Activated T-cell treated with anti-CD3 and anti-CD28 coated beads, Interleukin-2, amount 50 U/mL, for 72 hours (primary cell): ENCODE data around the gene CEACAM20. TPM values are rescaled to one million over a fixed set of nuclear protein-coding genes. Genes with fewer than 3 reads are reported as not detected.

ENCODE experiments used
- ATAC-seq, 2 donors: fragments of 150-1000 bp; cut with Tn5 transposase; replicated peaks in 1 of 2; 2 replicates each; pipeline ENCODE4 v1.10.0; 2021; ENCODE audit warnings: moderate library complexity in 2 of 2, mild to moderate bottlenecking in 1 of 2
- DNase-seq, 2 donors: peaks; one replicate each; pipeline ENCODE4 v3.0.0; 2021 to 2022; ENCODE audit warnings: mixed read lengths in 1 of 2
- H3K27ac Mint-ChIP-seq: one replicate; pipeline ENCODE4 v1.8.0; 2022; ENCODE audit warnings: mild to moderate bottlenecking, moderate library complexity, mixed read lengths
- H3K27me3 Mint-ChIP-seq: one replicate; pipeline ENCODE4 v1.8.0; 2022; ENCODE audit warnings: low read depth, mixed read lengths
- H3K36me3 Mint-ChIP-seq, 2 donors: one replicate each; pipeline ENCODE4 v1.8.0; 2022; ENCODE audit warnings: mixed read lengths in 2 of 2, mild to moderate bottlenecking in 1 of 2; ENCODE audit not compliant: insufficient read depth in 2 of 2
- H3K4me1 Mint-ChIP-seq: one replicate; pipeline ENCODE4 v1.8.0; 2022; ENCODE audit warnings: low read depth, mixed read lengths
- H3K4me3 Mint-ChIP-seq, 2 donors: one replicate each; pipeline ENCODE4 v1.8.0; 2022; ENCODE audit warnings: mild to moderate bottlenecking in 2 of 2, mixed read lengths in 2 of 2, moderate library complexity in 2 of 2
- H3K9me3 Mint-ChIP-seq, 2 donors: one replicate each; pipeline ENCODE4 v1.8.0; 2022; ENCODE audit warnings: mixed read lengths in 2 of 2
- total RNA-seq, 2 donors: library from RNA; stranded (reverse); gene quantifications; one replicate each; pipeline ENCODE4 v1.2.3, GENCODE V29; 2022

The CEACAM20 gene
- not detected for total RNA-seq

- Mint-ChIP-seq H3K9me3 (peaks cover 3 to 9% of the 10 kb centered on the region in 2 donors), H3K4me1 (no peaks in the 10 kb centered on the region), H3K36me3 (peaks cover 4% of the 10 kb centered on the region in 2 donors), H3K4me3 (no peak within 1 kb of the TSS), H3K27ac (no peak within 1 kb of the TSS), H3K27me3 (peaks cover 6% of the 10 kb centered on the region)
- no peak for DNase-seq
- ATAC-seq, result no peak
These were observed at the start of gene CEACAM20 for GRCh38 chr19:44529536-44529935. CEACAM20 (minus strand) TSS chr19:44529675; CDS start chr19:44529509, 166 bp downstream.

GRCh38 chr19:44577566-44577874, 48.0 kb upstream of the CEACAM20 start:
- H3K4me3 Mint-ChIP-seq, result no peak overlapping the region
- DNase-seq, result no peak
- no peak for ATAC-seq
- no peaks in the 10 kb centered on the region for H3K9me3 Mint-ChIP-seq
- H3K4me1 Mint-ChIP-seq, result no peaks in the 10 kb centered on the region
- peaks cover 5% of the 10 kb centered on the region for H3K27me3 Mint-ChIP-seq
- H3K36me3 Mint-ChIP-seq, result no peaks in the 10 kb centered on the region
- H3K27ac Mint-ChIP-seq, result no peak overlapping the region

- no peak overlapping the region for H3K27ac Mint-ChIP-seq
These were observed 47.5 kb upstream of the CEACAM20 start for GRCh38 chr19:44576843-44577565.

GRCh38 chr19:44575116-44575700, 45.7 kb upstream of the CEACAM20 start:
- no peaks in the 10 kb centered on the region for H3K36me3 Mint-ChIP-seq
- H3K4me3 Mint-ChIP-seq, result no peak overlapping the region
- no peaks in the 10 kb centered on the region for H3K27me3 Mint-ChIP-seq
- H3K4me1 Mint-ChIP-seq, result peaks cover 6% of the 10 kb centered on the region
- ATAC-seq, result no peak
- no peak for DNase-seq
- H3K9me3 Mint-ChIP-seq, result no peaks in the 10 kb centered on the region
- no peak overlapping the region for H3K27ac Mint-ChIP-seq

More at GRCh38 chr19:44576843-44577565, 47.5 kb upstream of the CEACAM20 start:
- H3K27me3 Mint-ChIP-seq, result no peaks in the 10 kb centered on the region
- H3K4me3 Mint-ChIP-seq, result no peak overlapping the region
- H3K4me1 Mint-ChIP-seq, result no peaks in the 10 kb centered on the region
- H3K9me3 Mint-ChIP-seq, result no peaks in the 10 kb centered on the region
- DNase-seq (peak; percentile 38 to 52), ATAC-seq (peak; percentile 73 to 74)
- no peaks in the 10 kb centered on the region for H3K36me3 Mint-ChIP-seq

GRCh38 chr19:44574186-44574950, 44.9 kb upstream of the CEACAM20 start:
- H3K4me3 Mint-ChIP-seq, result no peak overlapping the region
- DNase-seq, result no peak
- H3K36me3 Mint-ChIP-seq, result no peaks in the 10 kb centered on the region
- H3K4me1 Mint-ChIP-seq, result peaks cover 6% of the 10 kb centered on the region
- H3K9me3 Mint-ChIP-seq, result no peaks in the 10 kb centered on the region
- H3K27me3 Mint-ChIP-seq, result no peaks in the 10 kb centered on the region
- no peak overlapping the region for H3K27ac Mint-ChIP-seq
- ATAC-seq, result no peak

GRCh38 chr19:44573627-44574026, 44.2 kb upstream of the CEACAM20 start:
- Mint-ChIP-seq H3K27me3 (no peaks in the 10 kb centered on the region), H3K36me3 (no peaks in the 10 kb centered on the region), H3K27ac (no peak overlapping the region), H3K4me3 (no peak overlapping the region), H3K4me1 (peaks cover 6% of the 10 kb centered on the region), H3K9me3 (no peaks in the 10 kb centered on the region)
- ATAC-seq (no peak), DNase-seq (no peak)

- Mint-ChIP-seq H3K4me1 (peaks cover 6% of the 10 kb centered on the region), H3K36me3 (no peaks in the 10 kb centered on the region), H3K27me3 (no peaks in the 10 kb centered on the region), H3K4me3 (no peak overlapping the region), H3K27ac (no peak overlapping the region), H3K9me3 (no peaks in the 10 kb centered on the region)
- ATAC-seq (no peak), DNase-seq (no peak)
These were observed 43.7 kb upstream of the CEACAM20 start for GRCh38 chr19:44573183-44573582.

GRCh38 chr19:44572581-44572900, 43.1 kb upstream of the CEACAM20 start:
- no peak for DNase-seq
- Mint-ChIP-seq H3K9me3 (no peaks in the 10 kb centered on the region), H3K36me3 (no peaks in the 10 kb centered on the region), H3K27me3 (no peaks in the 10 kb centered on the region), H3K27ac (no peak overlapping the region), H3K4me3 (no peak overlapping the region), H3K4me1 (peaks cover 6% of the 10 kb centered on the region)
- ATAC-seq, result no peak

GRCh38 chr19:44571830-44572580, 42.5 kb upstream of the CEACAM20 start:
- ATAC-seq (no peak), DNase-seq (no peak)
- Mint-ChIP-seq H3K4me1 (peaks cover 6% of the 10 kb centered on the region), H3K36me3 (no peaks in the 10 kb centered on the region), H3K9me3 (no peaks in the 10 kb centered on the region), H3K27me3 (peaks cover 3% of the 10 kb centered on the region), H3K27ac (no peak overlapping the region), H3K4me3 (no peak overlapping the region)

- Mint-ChIP-seq H3K36me3 (no peaks in the 10 kb centered on the region), H3K4me1 (peaks cover 6% of the 10 kb centered on the region), H3K4me3 (no peak overlapping the region), H3K9me3 (no peaks in the 10 kb centered on the region), H3K27ac (no peak overlapping the region), H3K27me3 (peaks cover 7% of the 10 kb centered on the region)
- DNase-seq (peak; percentile 59 to 77), ATAC-seq (peak; percentile 60 to 65)
These were observed 41.7 kb upstream of the CEACAM20 start for GRCh38 chr19:44570984-44571684.

GRCh38 chr19:44570603-44570983, 41.1 kb upstream of the CEACAM20 start:
- H3K4me3 Mint-ChIP-seq, result no peak overlapping the region
- ATAC-seq (no peak), DNase-seq (no peak)
- H3K27me3 Mint-ChIP-seq, result peaks cover 7% of the 10 kb centered on the region
- no peaks in the 10 kb centered on the region for H3K36me3 Mint-ChIP-seq
- H3K27ac Mint-ChIP-seq, result no peak overlapping the region
- H3K4me1 Mint-ChIP-seq, result peaks cover 6% of the 10 kb centered on the region
- H3K9me3 Mint-ChIP-seq, result no peaks in the 10 kb centered on the region

- no peak overlapping the region for H3K4me3 Mint-ChIP-seq
- DNase-seq, result no peak
These were observed 38.3 kb upstream of the CEACAM20 start for GRCh38 chr19:44567745-44568144.

More at GRCh38 chr19:44567745-44568144, 38.3 kb upstream of the CEACAM20 start:
- no peaks in the 10 kb centered on the region for H3K9me3 Mint-ChIP-seq
- no peak overlapping the region for H3K27ac Mint-ChIP-seq
- H3K4me1 Mint-ChIP-seq, result peaks cover 6% of the 10 kb centered on the region
- no peaks in the 10 kb centered on the region for H3K36me3 Mint-ChIP-seq
- H3K27me3 Mint-ChIP-seq, result peaks cover 15% of the 10 kb centered on the region
- ATAC-seq, result no peak
